B cell (primary cell): ENCODE results near the gene ZCWPW2. TPM values are rescaled to one million over a fixed set of nuclear protein-coding genes. Genes with fewer than 3 reads are reported as not detected.

Experiments
- ATAC-seq: fragments of 200-7000 bp; cut with Tn5 transposase; one replicate; pipeline ENCODE4 v1.10.0; 2021; ENCODE audit warnings: low read depth, mild to moderate bottlenecking, moderate number of reproducible peaks, moderate library complexity
- CTCF ChIA-PET: fragments of 350-600 bp; sonication (Branson Sonifier 250); formaldehyde crosslinking; loops from one replicate; lab custom pipeline; 2021; ENCODE audit warnings: antibody characterized with exemption, inconsistent platforms; lab: Charles Lee
- POLR2A ChIA-PET: fragments of 350-600 bp; sonication (Branson Sonifier 250); formaldehyde crosslinking; loops from one replicate; lab custom pipeline; 2021; ENCODE audit warnings: antibody characterized with exemption; lab: Charles Lee
- DNase-seq: peaks from one replicate; pipeline ENCODE4 v3.0.0; 2013
- H2AFZ ChIP-seq: 2 replicates; pipeline ENCODE4 v1.6.1; 2012; ENCODE audit warnings: mild to moderate bottlenecking, low read depth, low read length; ENCODE audit not compliant: insufficient read depth, poor library complexity, severe bottlenecking
- H3K27ac ChIP-seq, 2 donors: 1 replicate in 1 of 2; 2 replicates in 1 of 2; pipeline ENCODE4 v1.5.1; 2012 to 2013; ENCODE audit warnings: low read length in 2 of 2, mild to moderate bottlenecking in 2 of 2, moderate library complexity in 1 of 2
- H3K27me3 ChIP-seq, 4 experiments: fragments of 200-600 bp in 1 of 4; sonication (generic) in 1 of 4; replicated peaks in 1 of 4; 1 replicate in 2 of 4; 2 replicates in 2 of 4; pipeline versions ENCODE4 v1.6.1 to v1.7.0; 2013 to 2016; ENCODE audit warnings: low read length in 3 of 4, mild to moderate bottlenecking in 2 of 4, mixed read lengths in 1 of 4, moderate library complexity in 1 of 4; ENCODE audit not compliant: insufficient read depth in 4 of 4, control insufficient read depth in 3 of 4; ENCODE audit errors: control extremely low read depth in 1 of 4
- H3K36me3 ChIP-seq, 2 experiments: replicated peaks in 1 of 2; 1 replicate in 1 of 2; 2 replicates in 1 of 2; pipeline versions ENCODE4 v1.6.1 to v1.7.1; 2013; ENCODE audit warnings: low read length in 1 of 2; ENCODE audit not compliant: insufficient read depth in 2 of 2, control insufficient read depth in 1 of 2; ENCODE audit errors: control extremely low read depth in 1 of 2, extremely low read depth in 1 of 2
- H3K4me1 ChIP-seq, 2 donors: fragments of 200-600 bp in 1 of 2; sonication (generic) in 1 of 2; 1 replicate in 1 of 2; 2 replicates in 1 of 2; pipeline versions ENCODE4 v1.5.1 to v1.6.1; 2013 to 2017; ENCODE audit warnings: low read length in 2 of 2; ENCODE audit not compliant: control insufficient read depth in 2 of 2, insufficient read depth in 2 of 2
- H3K4me2 ChIP-seq: replicated peaks from 2 replicates; pipeline ENCODE3; 2012; ENCODE audit warnings: mild to moderate bottlenecking, low read depth, low read length; ENCODE audit not compliant: poor library complexity, severe bottlenecking
- H3K4me3 ChIP-seq, 5 experiments: fragments of 200-600 bp in 1 of 5; sonication (generic) in 1 of 5; 1 replicate in 3 of 5; 2 replicates in 2 of 5; pipeline versions ENCODE4 v1.5.1 to v1.7.0; 2011 to 2016; ENCODE audit warnings: low read length in 4 of 5, mild to moderate bottlenecking in 4 of 5, low read depth in 2 of 5, control low read depth in 1 of 5, moderate library complexity in 1 of 5; ENCODE audit not compliant: insufficient read depth in 1 of 5; ENCODE audit errors: control extremely low read depth in 1 of 5, extremely low read depth in 1 of 5
- H3K79me2 ChIP-seq: fragments of 200-600 bp; sonication (generic); one replicate; pipeline ENCODE4 v1.6.0; 2016; ENCODE audit warnings: low read length; ENCODE audit not compliant: control insufficient read depth, insufficient read depth
- H3K9ac ChIP-seq: fragments of 200-600 bp; sonication (generic); 2 replicates; pipeline ENCODE4 v1.6.1; 2017; ENCODE audit warnings: mild to moderate bottlenecking, low read length, moderate library complexity
- H3K9me3 ChIP-seq, 3 donors: one replicate each; pipeline versions ENCODE4 v1.6.1 to v1.7.1; 2013; ENCODE audit warnings: low read length in 2 of 3; ENCODE audit not compliant: control insufficient read depth in 2 of 3, insufficient read depth in 1 of 3; ENCODE audit errors: control extremely low read depth in 1 of 3
- H4K20me1 ChIP-seq: 2 replicates; pipeline ENCODE4 v1.6.0; 2012; ENCODE audit warnings: mild to moderate bottlenecking, low read length; ENCODE audit not compliant: insufficient read depth, control insufficient read depth, poor library complexity, severe bottlenecking
- H3K27ac Mint-ChIP-seq: one replicate; pipeline ENCODE4 v1.8.0; 2021; ENCODE audit warnings: mixed read lengths
- H3K27me3 Mint-ChIP-seq: one replicate; pipeline ENCODE4 v1.8.0; 2021; ENCODE audit warnings: mixed read lengths
- H3K4me1 Mint-ChIP-seq: one replicate; pipeline ENCODE4 v1.8.0; 2021; ENCODE audit warnings: mixed read lengths
- H3K4me3 Mint-ChIP-seq: one replicate; pipeline ENCODE4 v1.8.0; 2021; ENCODE audit warnings: mixed read lengths
- H3K9me3 Mint-ChIP-seq: one replicate; pipeline ENCODE4 v1.8.0; 2022; ENCODE audit warnings: mixed read lengths; ENCODE audit not compliant: insufficient read depth
- CTCF ChIP-seq: fragments of 200-600 bp; IDR thresholded peaks from one replicate; pipeline ENCODE4 v1.8.0; 2022; ENCODE audit warnings: antibody characterized with exemption, mild to moderate bottlenecking
- EZH2 ChIP-seq: IDR thresholded peaks from 2 replicates; pipeline ENCODE4 v1.6.1; 2012; ENCODE audit warnings: borderline replicate concordance, low read depth, mild to moderate bottlenecking, moderate library complexity, low read length; ENCODE audit not compliant: insufficient read depth, poor library complexity, severe bottlenecking
- WGBS: methylation state at CpG from one replicate; pipeline ENCODE4 v1.1.5; 2013; ENCODE audit warnings: missing lambda C conversion rate; ENCODE audit not compliant: insufficient coverage; 5-methylcytosine and 5-hydroxymethylcytosine counted together
- intact Hi-C: fragments of 100-400 bp; cut with micrococcal nuclease; formaldehyde crosslinking; loops from one replicate; pipeline ENCODE4 v1.10.0; 2022
- polyA plus RNA-seq: library from polyadenylated mRNA; depleted of rRNA; stranded (reverse); fragments of >200 nt; gene quantifications from 2 replicates; pipeline ENCODE4 v1.2.3, GENCODE V29; 2012
- total RNA-seq, 2 donors: library from RNA; stranded (reverse); fragments of 120-200 nt in 1 of 2; gene quantifications; 1 replicate in 1 of 2; 2 replicates in 1 of 2; pipeline versions ENCODE4 v1.2.3 to v1.2.4, GENCODE V29; 2013 to 2022

ZCWPW2 gene
- total and polyA plus RNA-seq, 2 donors (not counting 1 experiment from before 2014, with no cell fraction given): not detected

DNA sequence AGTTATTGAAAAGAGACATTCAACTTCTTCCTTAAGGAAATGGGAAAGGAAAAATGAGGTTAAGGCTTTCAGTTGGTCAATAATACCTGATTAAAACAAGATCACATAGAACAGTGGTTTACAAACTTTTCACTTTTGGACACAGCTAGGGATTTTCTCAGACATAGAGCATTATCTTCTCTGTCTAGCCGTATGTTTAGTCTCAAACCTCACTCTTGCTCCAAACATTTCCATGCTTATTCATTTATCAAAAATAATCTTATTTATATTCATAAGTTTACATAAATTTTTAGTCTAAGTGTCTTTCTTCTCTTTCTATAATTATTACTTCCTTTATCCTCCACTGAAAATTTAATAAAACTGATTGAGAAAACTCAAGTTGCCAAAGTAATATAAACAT, 114.3 kb downstream of the ZCWPW2 start:
- H3K27me3 ChIP-seq: no peaks in the 10 kb centered on the region
- intact Hi-C loops: no loop called here
- Mint-ChIP-seq H3K9me3 (peaks cover 3% of the 10 kb centered on the region), H3K27ac (no peak overlapping the region), H3K4me1 (no peaks in the 10 kb centered on the region), H3K27me3 (no peaks in the 10 kb centered on the region), H3K4me3 (no peak overlapping the region)
- no peak for ATAC-seq
- H3K27ac ChIP-seq: no peak overlapping the region
- H3K9me3 ChIP-seq: peaks cover 0 to 3% (median 1%) of the 10 kb centered on the region in 3 donors
- DNase-seq: no peak
- H3K4me3 ChIP-seq: no peak overlapping the region
- no peaks in the 10 kb centered on the region for H3K79me2 ChIP-seq
- TF ChIP-seq CTCF: no peak
- no peak for TF ChIP-seq EZH2
- POLR2A ChIA-PET: no interaction called here
- no peak overlapping the region for H3K4me2 ChIP-seq
- H3K36me3 ChIP-seq: no peaks in the 10 kb centered on the region
- CTCF ChIA-PET: no interaction called here
- H4K20me1 ChIP-seq: no peaks in the 10 kb centered on the region
- no peak overlapping the region for H3K9ac ChIP-seq
- no peaks in the 10 kb centered on the region for H3K4me1 ChIP-seq
- WGBS: no CpG with 5 or more reads among the region's 1 CpG
- H2AFZ ChIP-seq: no peak overlapping the region

- no peak overlapping the region for H3K4me3 Mint-ChIP-seq
- H3K27ac Mint-ChIP-seq: no peak overlapping the region
- Histone ChIP-seq H3K79me2 (no peaks in the 10 kb centered on the region), H3K4me1 (no peaks in the 10 kb centered on the region), H2AFZ (no peak overlapping the region), H4K20me1 (no peaks in the 10 kb centered on the region), H3K9me3 (peaks cover 0 to 8% (median 1%) of the 10 kb centered on the region in 3 donors), H3K9ac (no peak overlapping the region), H3K27me3 (no peaks in the 10 kb centered on the region), H3K4me2 (no peak overlapping the region), H3K36me3 (no peaks in the 10 kb centered on the region), H3K27ac (no peak overlapping the region), H3K4me3 (no peak overlapping the region)
- H3K27me3 Mint-ChIP-seq: no peaks in the 10 kb centered on the region
- ChIA-PET CTCF (no interaction called here), POLR2A (no interaction called here)
- WGBS: 92% methylated on average over 1 of the region's 1 CpG
- intact Hi-C loops: no loop called here
- H3K9me3 Mint-ChIP-seq: peaks cover 5% of the 10 kb centered on the region
- TF ChIP-seq CTCF: no peak
- no peak for TF ChIP-seq EZH2
- H3K4me1 Mint-ChIP-seq: no peaks in the 10 kb centered on the region
- ATAC-seq (no peak), DNase-seq (no peak)
These were observed 118.9 kb downstream of the ZCWPW2 start for GRCh38 chr3:28467414-28467813.
